GM12878 (cell line): ENCODE results near the gene PIK3R5.

ENCODE experiments used
- CBX3 ChIP-seq: fragments of 200-600 bp; sonication (generic); IDR thresholded peaks from 2 replicates; pipeline ENCODE4 v1.6.1; 2016; ENCODE audit warnings: low read depth, borderline replicate concordance
- CEBPB ChIP-seq, 2 experiments: fragments of 150-350 bp in 1 of 2; IDR thresholded peaks; 2 replicates each; pipeline ENCODE4 v1.6.1; 2012 to 2014; ENCODE audit warnings: low read depth in 2 of 2, low read length in 2 of 2, borderline replicate concordance in 1 of 2, inconsistent platforms in 1 of 2
- CTCF ChIP-seq, 3 experiments: IDR thresholded peaks in 2 of 3; conservative IDR thresholded peaks in 1 of 3; 2 replicates each; pipeline ENCODE4 v1.5.1; 2011; ENCODE audit warnings: low read depth in 3 of 3, low read length in 3 of 3, mild to moderate bottlenecking in 3 of 3, control low read depth in 2 of 3, moderate library complexity in 2 of 3, inconsistent platforms in 1 of 3, mixed read lengths in 1 of 3; ENCODE audit not compliant: control insufficient read depth in 2 of 3, insufficient read depth in 1 of 3; ENCODE audit errors: extremely low read depth in 1 of 3
- MYC ChIP-seq: IDR thresholded peaks from 2 replicates; pipeline ENCODE4 v1.6.1; 2011; ENCODE audit warnings: mild to moderate bottlenecking, low read length, moderate library complexity, inconsistent platforms; ENCODE audit not compliant: insufficient read depth, insufficient replicate concordance, insufficient read length, severe bottlenecking
- SIN3A ChIP-seq: IDR thresholded peaks from 2 replicates; pipeline ENCODE4 v1.6.1; 2012; ENCODE audit warnings: low read depth, low read length, improper control_type of control experiment

- TF ChIP-seq MYC (no peak), SIN3A (no peak), CBX3 (no peak), CTCF (IDR thresholded peaks at IDR 0.05 in 2 of 3, conservative IDR thresholded peaks at IDR 0.05 in 1 of 3; ENCODE audit: control insufficient read depth in 2 of 3, extremely low read depth in 1 of 3, insufficient read depth in 1 of 3, low read depth in 3 of 3, low read length in 3 of 3) (no peak), CEBPB (IDR thresholded peaks at IDR 0.05; ENCODE audit: borderline replicate concordance in 1 of 2, low read depth in 2 of 2, low read length in 2 of 2) (no peak)
Measured at GRCh38 chr17:8976638-8977037, 11.1 kb upstream of the PIK3R5 start.
